ENCODE results near the gene SGTA.

SGTA gene

GRCh38 chr19:2768365-2769132 is 14.5 kb downstream of the SGTA start:
- DNase-seq = no peak

DNA sequence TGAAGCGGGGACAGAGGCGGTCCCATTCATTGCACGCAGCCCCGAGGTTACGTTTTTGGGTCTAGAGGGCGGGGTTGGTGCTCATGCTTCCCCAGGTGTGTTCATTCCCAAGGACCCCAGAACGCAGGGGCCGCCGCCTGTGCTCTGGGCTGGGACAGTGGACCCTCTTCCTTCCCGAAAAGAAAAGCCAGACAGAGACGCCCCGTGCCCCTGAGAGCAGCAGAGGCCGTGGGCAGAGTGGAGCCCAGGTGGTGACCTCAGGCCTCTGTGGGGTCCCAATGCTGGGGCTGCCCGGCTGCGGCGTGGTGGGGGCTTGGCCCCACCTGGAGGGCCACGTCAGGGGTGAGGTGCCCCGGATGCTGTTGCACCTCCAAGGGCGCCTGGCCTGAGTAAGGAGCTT is 15.4 kb downstream of the SGTA start:
- DNase-seq = no peak

GRCh38 chr19:2766594-2767372 is 16.3 kb downstream of the SGTA start:
- no peak for DNase-seq

DNA sequence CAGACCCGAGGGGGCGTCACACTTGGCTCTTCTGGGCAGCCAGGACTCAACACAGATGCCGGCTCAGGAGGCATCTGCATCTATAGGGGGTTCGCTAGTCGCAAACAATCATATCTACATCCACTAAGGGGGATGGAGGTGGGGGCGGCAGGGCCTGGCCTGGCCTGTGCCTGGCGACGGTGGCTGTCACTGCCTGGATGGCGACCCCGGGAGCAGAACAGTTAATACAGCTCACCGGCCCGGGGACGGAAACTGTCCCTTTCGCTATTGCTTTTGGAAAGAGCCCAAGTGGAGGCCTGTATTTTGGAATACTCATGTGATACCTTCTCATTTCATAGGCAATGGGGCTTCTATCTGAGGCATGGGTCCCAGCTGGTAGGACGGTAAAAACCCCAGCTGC is 17.7 kb downstream of the SGTA start:
- DNase-seq = no peak

DNA sequence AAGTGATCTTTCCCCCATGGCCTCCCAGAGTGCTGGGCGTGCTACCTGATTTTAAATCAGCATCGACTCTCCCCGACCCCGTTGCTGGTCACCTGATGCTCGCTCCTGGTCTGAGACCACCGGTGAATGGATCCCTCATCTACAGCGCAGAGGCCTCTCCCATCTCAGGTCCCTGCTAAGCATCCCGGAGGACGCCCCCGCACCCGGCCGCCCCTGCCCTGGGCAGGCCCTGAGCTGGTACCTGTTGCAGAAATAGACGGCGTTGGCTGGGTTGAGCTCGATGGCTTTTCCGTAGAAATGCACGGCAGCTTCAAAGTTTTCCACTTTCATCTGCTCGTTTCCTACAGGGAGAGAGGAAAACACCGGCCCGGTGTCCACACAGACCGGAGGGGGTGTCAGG is 18.1 kb downstream of the SGTA start:
- no peak for DNase-seq

DNA sequence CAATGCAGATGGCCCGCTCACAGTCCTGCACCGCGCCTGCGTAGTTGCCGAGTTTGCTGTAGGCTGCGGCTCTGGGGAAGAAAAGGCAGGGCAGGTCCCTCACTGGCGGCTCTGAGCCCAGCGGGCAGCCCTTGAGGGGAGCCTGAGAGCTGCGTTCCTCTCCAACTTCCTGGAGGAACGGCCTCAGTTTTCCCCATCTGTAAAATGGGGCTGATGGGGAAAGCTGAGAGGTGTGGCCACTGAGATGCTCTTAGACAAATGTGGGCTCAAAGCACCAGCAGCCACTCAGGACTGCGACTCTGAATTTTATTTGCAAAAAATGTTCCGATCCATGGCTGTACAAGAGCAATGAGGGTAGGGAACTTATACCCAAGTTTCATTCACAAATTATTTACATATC is 19.4 kb downstream of the SGTA start:
- no peak for DNase-seq

DNA sequence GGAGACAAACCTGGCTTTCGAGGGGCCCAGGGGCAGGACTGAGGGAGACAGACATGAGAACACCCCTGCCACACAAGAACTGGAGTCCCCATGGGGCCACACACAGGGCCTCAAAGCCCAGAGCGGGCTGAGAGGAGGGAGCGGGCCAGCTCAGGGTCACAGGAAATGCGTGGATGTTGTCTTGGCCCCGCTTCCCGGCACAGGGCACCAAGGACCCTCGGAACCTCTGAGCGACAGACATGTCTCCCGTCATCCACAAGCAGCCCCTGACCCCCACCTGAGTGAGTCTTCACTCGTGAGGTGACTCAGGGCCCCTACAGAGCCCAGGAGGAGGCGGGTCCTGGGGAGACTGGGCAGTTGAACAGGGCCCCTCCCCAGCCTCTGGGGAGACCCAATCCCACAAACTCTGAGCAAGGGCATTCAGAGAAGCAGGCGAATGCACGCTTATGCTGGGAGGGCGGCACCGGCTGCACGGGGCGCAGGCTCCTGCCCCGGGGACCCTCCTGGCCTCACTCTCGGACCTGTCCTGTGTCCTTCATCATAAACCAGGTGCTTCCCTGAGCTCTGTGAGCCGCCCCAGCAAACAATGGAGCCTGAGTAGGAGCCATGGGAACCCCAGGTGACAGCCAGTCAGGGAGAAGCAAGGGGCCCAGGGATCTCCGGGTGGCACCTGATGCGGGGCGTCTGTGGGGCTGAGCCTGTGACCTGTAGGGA is 20.1 kb downstream of the SGTA start:
- DNase-seq = no peak

- DNase-seq = no peak
Measured at GRCh38 chr19:2761876-2762782, 20.9 kb downstream of the SGTA start.

DNA sequence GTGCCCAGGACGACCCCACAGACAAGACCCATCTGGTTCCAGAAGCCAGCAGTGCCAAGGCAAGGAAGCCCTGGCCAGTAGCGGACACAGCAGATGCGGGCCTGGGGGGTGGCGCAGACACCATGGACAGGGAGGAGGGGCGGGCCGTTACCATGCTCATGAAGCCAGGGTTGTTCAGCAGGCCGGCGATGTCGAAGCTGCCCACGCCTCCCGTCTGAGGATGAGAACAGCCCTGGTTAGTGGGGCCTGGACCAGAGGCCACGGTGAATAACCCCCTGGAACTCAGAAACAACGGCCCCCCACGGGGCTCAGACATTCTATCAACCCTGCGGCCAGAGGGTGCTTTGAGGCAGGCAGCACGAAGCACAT is 21.8 kb downstream of the SGTA start:
- DNase-seq = no peak

GRCh38 chr19:2759965-2760364 is 23.1 kb downstream of the SGTA start:
- DNase-seq = no peak

DNA sequence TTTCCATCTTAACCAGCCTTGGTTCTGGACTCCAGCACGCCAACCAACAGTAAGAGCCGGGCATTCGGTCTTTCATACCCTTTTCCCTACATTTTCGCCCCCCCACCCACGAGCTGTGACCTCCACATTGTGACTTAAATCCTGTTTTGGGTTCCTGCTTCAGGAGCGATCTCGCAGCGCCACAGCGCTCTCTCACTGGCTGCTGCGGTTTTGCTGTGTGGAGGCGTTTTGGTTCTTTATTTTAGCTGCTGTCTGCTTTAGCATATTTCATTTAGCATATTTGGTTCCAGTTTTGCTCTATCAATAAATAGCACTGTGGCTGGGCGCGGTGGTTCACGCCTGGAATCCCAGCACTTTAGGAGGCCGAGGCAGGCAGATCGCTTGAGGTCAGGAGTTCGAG is 23.7 kb downstream of the SGTA start:
- no peak for DNase-seq

- no peak for DNase-seq
Measured at GRCh38 chr19:2758601-2759313, 24.3 kb downstream of the SGTA start.

- DNase-seq = no peak
Measured at GRCh38 chr19:2756921-2757881, 25.9 kb downstream of the SGTA start.

DNA sequence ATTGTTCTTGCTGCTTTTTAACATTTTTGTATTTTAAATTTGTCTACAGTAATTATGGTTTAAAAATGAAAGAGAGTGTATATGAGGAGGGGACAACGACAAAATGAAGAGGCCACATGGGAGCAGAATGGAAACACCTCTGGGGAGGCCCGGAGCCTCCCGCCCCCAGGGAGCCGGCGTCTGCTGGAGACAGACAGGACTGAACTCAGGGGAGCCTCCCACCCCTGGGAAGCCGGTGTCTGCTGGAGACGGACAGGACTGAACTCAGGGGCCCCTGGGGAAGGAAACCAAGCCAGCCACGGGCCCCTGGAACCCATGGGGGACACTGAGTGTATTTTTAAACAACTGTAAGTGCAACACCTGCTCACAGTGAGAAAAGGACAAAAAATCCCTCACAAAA is 26.6 kb downstream of the SGTA start:
- DNase-seq = no peak

- DNase-seq = no peak
Measured at GRCh38 chr19:2755811-2756210, 27.3 kb downstream of the SGTA start.

DNA sequence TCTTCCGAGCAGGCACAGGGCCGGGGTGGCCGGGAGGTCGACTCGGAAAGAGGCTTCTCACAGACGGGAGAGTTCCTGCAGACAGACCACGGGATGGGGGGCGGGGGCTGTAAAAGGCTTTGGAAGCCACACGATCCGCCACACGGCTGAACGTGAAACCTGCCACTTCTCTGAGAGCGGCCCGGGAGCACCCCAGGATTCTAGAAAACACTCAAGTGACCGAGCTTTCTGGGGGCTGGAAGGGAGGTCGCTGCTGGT is 27.7 kb downstream of the SGTA start:
- DNase-seq = no peak

- DNase-seq = no peak
Measured at GRCh38 chr19:2754659-2755447, 28.2 kb downstream of the SGTA start.

- DNase-seq = no peak
Measured at GRCh38 chr19:2751438-2751830, 31.6 kb downstream of the SGTA start.

DNA sequence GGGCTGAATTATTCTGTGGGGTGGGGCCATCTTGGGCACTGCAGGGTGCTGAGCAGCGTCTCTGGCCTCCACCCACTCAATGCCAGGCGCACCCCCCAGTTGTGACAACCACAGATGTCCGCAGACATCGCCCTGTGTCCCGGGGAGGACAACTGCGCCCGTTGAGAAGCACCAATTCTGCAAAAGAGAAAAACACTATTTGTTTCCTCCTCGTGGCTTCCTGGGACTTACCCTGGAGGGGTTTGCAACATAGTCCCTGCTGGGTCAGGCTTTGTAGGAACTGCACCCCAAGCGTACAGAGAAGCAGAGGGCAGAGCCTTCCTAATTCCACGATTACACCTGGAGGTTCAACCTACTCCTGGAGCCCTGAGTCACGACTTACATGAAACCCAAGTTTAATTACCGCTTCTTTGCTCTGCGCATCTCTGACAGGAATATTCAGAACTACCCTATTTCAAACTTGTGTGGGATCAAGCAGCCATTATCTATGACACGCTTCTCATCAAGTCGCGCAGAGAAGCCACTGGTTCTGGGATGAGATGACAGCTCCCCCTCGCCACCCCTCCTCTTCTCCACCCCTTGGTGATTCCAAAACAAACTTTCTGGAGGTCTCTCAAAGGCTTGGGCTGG is 32.1 kb downstream of the SGTA start:
- DNase-seq = no peak

GRCh38 chr19:2747349-2747748 is 35.7 kb downstream of the SGTA start:
- no peak for DNase-seq

All from cortex of kidney (tissue), 1 donor.